Right lobe of liver (tissue), 6 donors: ENCODE results near the gene VAC14. TPM values are rescaled to one million over a fixed set of nuclear protein-coding genes. Genes with fewer than 3 reads are reported as not detected.

Experiments used
- ATAC-seq, 4 donors: fragments of 200-7000 bp; cut with Tn5 transposase; one replicate each; pipeline ENCODE4 v1.9.1; 2020; ENCODE audit warnings: mild to moderate bottlenecking in 4 of 4, moderate library complexity in 4 of 4
- DNase-seq, 3 donors: peaks; one replicate each; pipeline ENCODE4 v3.0.0-alpha.2; 2020
- H3K27ac ChIP-seq, 3 donors: fragments of 200-600 bp; one replicate each; pipeline ENCODE4 v1.8.0; 2022
- H3K27me3 ChIP-seq, 2 donors: fragments of 200-600 bp; one replicate each; pipeline ENCODE4 v1.8.0; 2022
- H3K36me3 ChIP-seq, 4 donors: fragments of 200-600 bp; sonication (generic) in 1 of 4; one replicate each; pipeline versions ENCODE4 v1.5.1 to v1.8.0; 2017 to 2022; ENCODE audit warnings: control low read depth in 1 of 4
- H3K4me1 ChIP-seq, 4 donors: fragments of 200-600 bp; sonication (generic) in 1 of 4; one replicate each; pipeline versions ENCODE4 v1.5.1 to v1.8.0; 2017 to 2022; ENCODE audit warnings: control low read depth in 1 of 4
- H3K4me3 ChIP-seq, 3 donors: fragments of 200-600 bp; one replicate each; pipeline ENCODE4 v1.8.0; 2022
- H3K9me3 ChIP-seq, 4 donors: fragments of 200-600 bp; sonication (generic) in 1 of 4; one replicate each; pipeline versions ENCODE4 v1.5.1 to v1.8.0; 2017 to 2022; ENCODE audit warnings: control low read depth in 1 of 4
- CTCF ChIP-seq, 4 donors: fragments of 200-600 bp in 3 of 4; fragments of 450-650 bp in 1 of 4; IDR thresholded peaks; one replicate each; pipeline versions ENCODE4 v1.5.1 to v1.8.0; 2016 to 2022; ENCODE audit warnings: antibody characterized with exemption in 4 of 4, mild to moderate bottlenecking in 2 of 4
- POLR2A ChIP-seq: fragments of 450-650 bp; IDR thresholded peaks from one replicate; pipeline ENCODE4 v1.6.1; 2017; ENCODE audit warnings: antibody characterized with exemption, mild to moderate bottlenecking
- WGBS: methylation state at CpG from one replicate; pipeline ENCODE4 v1.1.6; 2018; ENCODE audit warnings: low coverage, low lambda C conversion rate; ENCODE audit not compliant: insufficient coverage; ENCODE audit errors: missing lambda C conversion rate; 5-methylcytosine and 5-hydroxymethylcytosine counted together
- intact Hi-C, 2 donors: fragments of 100-400 bp; cut with DNase I; formaldehyde crosslinking; loops; one replicate each; pipeline versions ENCODE4 v1.11.2 to v1.14.1; 2022
- total RNA-seq, 6 experiments: library from RNA; depleted of rRNA in 2 of 6; stranded (reverse); fragments of >200 nt in 2 of 6; fragmentation: NEBNext Ultra II Directional in 3 of 6; extraction: Animal tissue kit (Norgen Biotek cat#: 25700) in 3 of 6; gene quantifications; one replicate each; pipeline versions ENCODE4 v1.1.0 to v1.2.4, GENCODE V29; 2016 to 2023
- donor health status: DM: no; HTN: yes; CAD: no.
- donor health status: DM: no; HTN: no; CAD: no.
- donor health status: DM: no; HTN: no; CAD: no.
- donor health status: DM: no; HTN: yes; CAD: no.
- donor health status: DM: no; HTN: yes; CAD: no.

VAC14 gene
- total RNA-seq, 6 experiments from 2014 or later, result 14.3 to 40.2 (median 23.4) TPM

GRCh38 chr16:70720425-70721201, 80.3 kb downstream of the VAC14 start:
- H3K27ac ChIP-seq, result no peak overlapping the region

GRCh38 chr16:70717065-70717464, 83.9 kb downstream of the VAC14 start:
- DNase-seq (no peak), ATAC-seq (no peak)
- Histone ChIP-seq H3K27ac (no peak overlapping the region), H3K36me3 (no peaks in the 10 kb centered on the region), H3K4me1 (peaks cover 0 to 25% (median 15%) of the 10 kb centered on the region in 4 donors), H3K27me3 (no peaks in the 10 kb centered on the region), H3K4me3 (no peak overlapping the region), H3K9me3 (no peaks in the 10 kb centered on the region)
- intact Hi-C loops, result no loop called here
- 100% methylated on average over 1 of the region's 9 CpGs for WGBS
- TF ChIP-seq POLR2A (no peak), CTCF (IDR thresholded peaks at IDR 0.05) (no peak)

More at GRCh38 chr16:70720425-70721201, 80.3 kb downstream of the VAC14 start:
- no peak for ATAC-seq
- peaks cover under 1 to 36% (median 21%) of the 10 kb centered on the region in 4 donors for H3K4me1 ChIP-seq
- WGBS, result 90% methylated on average over 12 of the region's 18 CpGs
- no peaks in the 10 kb centered on the region for H3K27me3 ChIP-seq
- no peak for DNase-seq
- no peaks in the 10 kb centered on the region for H3K9me3 ChIP-seq
- no peaks in the 10 kb centered on the region for H3K36me3 ChIP-seq
- intact Hi-C loops, result no loop called here
- no peak overlapping the region for H3K4me3 ChIP-seq
- TF ChIP-seq POLR2A, result no peak
- no peak for TF ChIP-seq CTCF (IDR thresholded peaks at IDR 0.05)

GRCh38 chr16:70715860-70716357, 85.0 kb downstream of the VAC14 start:
- DNase-seq, result no peak
- no peak overlapping the region for H3K4me3 ChIP-seq
- no peaks in the 10 kb centered on the region for H3K27me3 ChIP-seq
- no peaks in the 10 kb centered on the region for H3K36me3 ChIP-seq
- ATAC-seq, result peak; percentile 39 to 70 (median 52)
- H3K9me3 ChIP-seq, result no peaks in the 10 kb centered on the region
- WGBS, result 14% methylated on average over 6 of the region's 6 CpGs
- intact Hi-C loops, result no loop called here
- TF ChIP-seq POLR2A (no peak), CTCF (IDR thresholded peaks at IDR 0.05) (no peak)
- peaks cover 0 to 31% (median 20%) of the 10 kb centered on the region in 4 donors for H3K4me1 ChIP-seq
- peak overlapping the region; percentile 20 to 73 (median 60) for H3K27ac ChIP-seq

- 21% methylated on average over 8 of the region's 23 CpGs for WGBS
- Histone ChIP-seq H3K4me3 (no peak overlapping the region), H3K4me1 (peaks cover 0 to 38% (median 23%) of the 10 kb centered on the region in 4 donors), H3K27ac (peak overlapping the region; percentile 20 to 73 (median 60)), H3K27me3 (no peaks in the 10 kb centered on the region), H3K36me3 (no peaks in the 10 kb centered on the region), H3K9me3 (no peaks in the 10 kb centered on the region)
- ATAC-seq, result peak; percentile 36 to 78 (median 57)
- DNase-seq, result peak; percentile 74 to 93 (median 80)
- intact Hi-C loops, result no loop called here
- TF ChIP-seq CTCF (IDR thresholded peaks at IDR 0.05), result peak in 2 of 4 donors; percentile 4 to 10
- peak; percentile 78 for TF ChIP-seq POLR2A
Measured at GRCh38 chr16:70715055-70715858, 85.7 kb downstream of the VAC14 start.
